ENCODE measurements around the gene MAP7D2. TPM values are rescaled to one million over a fixed set of nuclear protein-coding genes. Genes with fewer than 3 reads are reported as not detected.

The MAP7D2 gene
- total RNA-seq, 1 donor = 0.36 TPM

GRCh38 chrX:20032201-20032600 is 84.5 kb downstream of the MAP7D2 start:
- Histone ChIP-seq H3K27me3 (ENCODE audit: insufficient read depth, low read length) (peaks cover 5% of the 10 kb centered on the region), H2AFZ (ENCODE audit: low read length) (no peak overlapping the region), H3K9me3 (ENCODE audit: low read depth, low read length) (no peaks in the 10 kb centered on the region), H3K4me2 (ENCODE audit: insufficient read depth, low read length) (no peak overlapping the region), H3K79me2 (ENCODE audit: insufficient read depth, low read length) (no peaks in the 10 kb centered on the region), H3K4me1 (ENCODE audit: insufficient read depth, low read length) (no peaks in the 10 kb centered on the region), H3K27ac (ENCODE audit: low read depth, low read length) (no peak overlapping the region), H4K20me1 (ENCODE audit: insufficient read depth, low read length) (no peaks in the 10 kb centered on the region), H3K4me3 (ENCODE audit: insufficient read depth, low read length) (no peak overlapping the region), H3K36me3 (ENCODE audit: insufficient read depth, low read length) (no peaks in the 10 kb centered on the region)
- DNase-seq (ENCODE audit: insufficient read length, low spot score, missing footprints) = no peak
- TF ChIP-seq CTCF (IDR thresholded peaks at IDR 0.05; ENCODE audit: extremely low read depth, low read depth, low read length) = no peak

GRCh38 chrX:20029728-20030127 is 87.0 kb downstream of the MAP7D2 start:
- no peaks in the 10 kb centered on the region for H3K4me1 ChIP-seq (ENCODE audit: insufficient read depth, low read length)
- H3K36me3 ChIP-seq (ENCODE audit: insufficient read depth, low read length) = no peaks in the 10 kb centered on the region
- H4K20me1 ChIP-seq (ENCODE audit: insufficient read depth, low read length) = no peaks in the 10 kb centered on the region
- no peak for DNase-seq (ENCODE audit: insufficient read length, low spot score, missing footprints)
- no peak overlapping the region for H3K4me2 ChIP-seq (ENCODE audit: insufficient read depth, low read length)
- no peak overlapping the region for H3K4me3 ChIP-seq (ENCODE audit: insufficient read depth, low read length)
- no peaks in the 10 kb centered on the region for H3K9me3 ChIP-seq (ENCODE audit: low read depth, low read length)
- no peak for TF ChIP-seq CTCF (IDR thresholded peaks at IDR 0.05; ENCODE audit: extremely low read depth, low read depth, low read length)
- H3K27ac ChIP-seq (ENCODE audit: low read depth, low read length) = no peak overlapping the region
- peaks cover 5% of the 10 kb centered on the region for H3K27me3 ChIP-seq (ENCODE audit: insufficient read depth, low read length)
- H3K79me2 ChIP-seq (ENCODE audit: insufficient read depth, low read length) = no peaks in the 10 kb centered on the region
- no peak overlapping the region for H2AFZ ChIP-seq (ENCODE audit: low read length)

GRCh38 chrX:20028588-20028987 is 88.1 kb downstream of the MAP7D2 start:
- H2AFZ ChIP-seq (ENCODE audit: low read length) = no peak overlapping the region
- no peaks in the 10 kb centered on the region for H3K4me1 ChIP-seq (ENCODE audit: insufficient read depth, low read length)
- no peak for DNase-seq (ENCODE audit: insufficient read length, low spot score, missing footprints)
- no peak for TF ChIP-seq CTCF (IDR thresholded peaks at IDR 0.05; ENCODE audit: extremely low read depth, low read depth, low read length)
- H3K27ac ChIP-seq (ENCODE audit: low read depth, low read length) = no peak overlapping the region
- H3K4me3 ChIP-seq (ENCODE audit: insufficient read depth, low read length) = no peak overlapping the region
- H3K79me2 ChIP-seq (ENCODE audit: insufficient read depth, low read length) = no peaks in the 10 kb centered on the region
- H4K20me1 ChIP-seq (ENCODE audit: insufficient read depth, low read length) = no peaks in the 10 kb centered on the region
- H3K9me3 ChIP-seq (ENCODE audit: low read depth, low read length) = no peaks in the 10 kb centered on the region
- no peak overlapping the region for H3K4me2 ChIP-seq (ENCODE audit: insufficient read depth, low read length)
- peaks cover 5% of the 10 kb centered on the region for H3K27me3 ChIP-seq (ENCODE audit: insufficient read depth, low read length)
- no peaks in the 10 kb centered on the region for H3K36me3 ChIP-seq (ENCODE audit: insufficient read depth, low read length)

GRCh38 chrX:20026278-20026677 is 90.4 kb downstream of the MAP7D2 start:
- H3K4me1 ChIP-seq (ENCODE audit: insufficient read depth, low read length) = no peaks in the 10 kb centered on the region
- H3K4me2 ChIP-seq (ENCODE audit: insufficient read depth, low read length) = no peak overlapping the region
- peaks cover 5% of the 10 kb centered on the region for H3K27me3 ChIP-seq (ENCODE audit: insufficient read depth, low read length)
- no peaks in the 10 kb centered on the region for H3K36me3 ChIP-seq (ENCODE audit: insufficient read depth, low read length)
- no peak overlapping the region for H3K4me3 ChIP-seq (ENCODE audit: insufficient read depth, low read length)
- H2AFZ ChIP-seq (ENCODE audit: low read length) = no peak overlapping the region
- no peaks in the 10 kb centered on the region for H3K9me3 ChIP-seq (ENCODE audit: low read depth, low read length)
- no peak overlapping the region for H3K27ac ChIP-seq (ENCODE audit: low read depth, low read length)
- no peaks in the 10 kb centered on the region for H4K20me1 ChIP-seq (ENCODE audit: insufficient read depth, low read length)
- no peak for TF ChIP-seq CTCF (IDR thresholded peaks at IDR 0.05; ENCODE audit: extremely low read depth, low read depth, low read length)
- no peaks in the 10 kb centered on the region for H3K79me2 ChIP-seq (ENCODE audit: insufficient read depth, low read length)
- no peak for DNase-seq (ENCODE audit: insufficient read length, low spot score, missing footprints)

Measured in osteoblast (primary cell).